Upper lobe of right lung (tissue), 1 donor: Measurements from ENCODE around the gene TESK2. TPM values are rescaled to one million over a fixed set of nuclear protein-coding genes. Genes with fewer than 3 reads are reported as not detected.
"Not testable (repeated sequence)": the region's sequence is repeated elsewhere in the genome, so short reads cannot be mapped to it uniquely, and the experiment has no call there.

Source experiments
- ATAC-seq: fragments of 200-7000 bp; cut with Tn5 transposase; one replicate; pipeline ENCODE4 v1.9.1; 2020; ENCODE audit warnings: mild to moderate bottlenecking, moderate library complexity
- DNase-seq: peaks from one replicate; pipeline ENCODE4 v3.0.0-alpha.2; 2020
- H3K27ac ChIP-seq: fragments of 200-600 bp; one replicate; pipeline ENCODE4 v1.8.0; 2022
- H3K27me3 ChIP-seq: fragments of 200-600 bp; one replicate; pipeline ENCODE4 v1.8.0; 2022; ENCODE audit warnings: mild to moderate bottlenecking
- H3K36me3 ChIP-seq: fragments of 200-600 bp; one replicate; pipeline ENCODE4 v1.8.0; 2022
- H3K4me1 ChIP-seq: fragments of 200-600 bp; one replicate; pipeline ENCODE4 v1.8.0; 2022
- H3K4me3 ChIP-seq: fragments of 200-600 bp; one replicate; pipeline ENCODE4 v1.8.0; 2022; ENCODE audit warnings: mild to moderate bottlenecking
- H3K9me3 ChIP-seq: fragments of 200-600 bp; one replicate; pipeline ENCODE4 v1.8.0; 2022
- CTCF ChIP-seq: fragments of 200-600 bp; IDR thresholded peaks from one replicate; pipeline ENCODE4 v1.8.0; 2022; ENCODE audit warnings: antibody characterized with exemption
- intact Hi-C: fragments of 100-400 bp; cut with DNase I; formaldehyde crosslinking; loops from one replicate; pipeline ENCODE4 v1.11.0; 2022
- total RNA-seq: library from RNA; stranded (reverse); fragmentation: NEBNext Ultra II Directional; extraction: Animal tissue kit (Norgen Biotek cat#: 25700); gene quantifications from one replicate; pipeline ENCODE4 v1.2.1, GENCODE V29; 2021
- donor health status: DM: no; HTN: yes; CAD: no; lungs with severe emphysema.

Gene TESK2
- total RNA-seq, 1 donor from 2014 or later: 8.4 TPM

DNA sequence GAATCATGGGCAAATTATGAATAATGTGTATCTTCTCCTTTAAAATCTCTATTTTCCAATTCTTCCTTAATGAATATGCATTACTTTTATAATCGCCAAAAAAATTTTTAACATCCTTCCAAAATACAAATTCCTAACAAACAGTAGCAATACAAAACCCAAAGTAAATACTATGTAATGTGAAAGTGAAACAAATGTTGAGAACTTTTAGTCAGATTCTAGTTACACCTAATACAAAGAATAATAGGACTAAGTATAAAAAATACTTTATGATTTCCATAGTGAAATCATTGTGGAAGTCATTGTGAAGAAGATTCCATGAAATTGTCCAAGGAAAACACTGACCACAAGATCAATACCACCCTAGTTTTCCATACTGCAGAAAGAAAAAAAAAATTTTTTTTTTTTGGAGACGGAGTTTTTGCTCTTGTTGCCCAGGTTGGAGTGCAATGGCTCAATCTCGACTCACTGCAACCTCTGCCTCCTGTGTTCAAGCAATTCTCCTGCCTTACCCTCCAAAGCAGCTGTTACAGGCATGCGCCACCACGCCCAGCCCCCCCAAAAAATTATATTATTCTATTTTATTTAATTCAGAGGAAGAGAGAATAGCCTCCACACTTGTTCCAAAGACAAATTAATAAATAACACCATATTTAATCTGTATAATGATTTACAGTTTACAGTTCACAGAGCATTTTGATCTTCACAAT is 11.8 kb downstream of the TESK2 start:
- Histone ChIP-seq H3K4me1 (no peaks in the 10 kb centered on the region), H3K27ac (no peak overlapping the region), H3K36me3 (no peaks in the 10 kb centered on the region), H3K4me3 (no peak overlapping the region), H3K27me3 (no peaks in the 10 kb centered on the region), H3K9me3 (no peaks in the 10 kb centered on the region)
- DNase-seq (no peak), ATAC-seq (no peak)
- TF ChIP-seq CTCF: no peak
- intact Hi-C loops: no loop called here

DNA sequence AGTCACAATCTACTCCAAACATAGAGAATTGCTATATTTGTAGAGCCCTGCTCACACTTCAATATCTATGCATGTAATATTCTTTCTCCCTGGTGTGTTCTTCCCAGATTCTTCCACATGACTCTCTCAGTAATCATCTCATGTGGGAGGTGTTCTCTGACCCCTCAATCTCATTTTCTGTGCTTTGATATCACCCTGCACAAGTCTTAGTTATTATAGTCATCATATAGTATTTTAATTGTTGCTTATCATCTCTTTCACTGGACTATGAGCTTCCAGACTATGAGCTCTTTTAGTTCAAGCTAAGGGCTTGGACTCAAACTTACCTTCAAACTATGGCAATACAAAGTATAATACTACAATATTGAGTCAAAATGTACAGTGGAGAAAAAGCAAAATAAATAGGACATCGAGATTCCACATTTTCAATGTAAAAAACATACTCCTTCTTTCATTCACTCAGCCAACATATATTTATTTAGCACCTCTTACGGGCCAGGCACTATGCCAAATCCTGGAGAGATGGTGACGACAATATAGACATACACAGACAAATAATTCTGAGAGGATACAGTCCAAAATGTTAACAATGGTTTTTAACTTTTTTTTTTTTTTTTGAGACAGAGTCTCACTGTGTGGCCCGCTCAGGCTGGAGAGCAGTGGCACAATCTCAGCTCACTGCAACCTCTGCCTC is 12.7 kb downstream of the TESK2 start:
- no peak for DNase-seq
- H3K4me1 ChIP-seq: no peaks in the 10 kb centered on the region
- no peak for TF ChIP-seq CTCF
- H3K27me3 ChIP-seq: no peaks in the 10 kb centered on the region
- no peaks in the 10 kb centered on the region for H3K36me3 ChIP-seq
- no peaks in the 10 kb centered on the region for H3K9me3 ChIP-seq
- intact Hi-C loops: no loop called here
- H3K4me3 ChIP-seq: no peak overlapping the region
- ATAC-seq: no peak
- H3K27ac ChIP-seq: no peak overlapping the region

GRCh38 chr1:45477646-45478045 is 13.3 kb downstream of the TESK2 start:
- no peaks in the 10 kb centered on the region for H3K9me3 ChIP-seq
- intact Hi-C loops: no loop called here
- H3K4me1 ChIP-seq: no peaks in the 10 kb centered on the region
- ATAC-seq: no peak
- TF ChIP-seq CTCF: no peak
- H3K27ac ChIP-seq: no peak overlapping the region
- DNase-seq: no peak
- no peaks in the 10 kb centered on the region for H3K27me3 ChIP-seq
- no peaks in the 10 kb centered on the region for H3K36me3 ChIP-seq
- H3K4me3 ChIP-seq: no peak overlapping the region

DNA sequence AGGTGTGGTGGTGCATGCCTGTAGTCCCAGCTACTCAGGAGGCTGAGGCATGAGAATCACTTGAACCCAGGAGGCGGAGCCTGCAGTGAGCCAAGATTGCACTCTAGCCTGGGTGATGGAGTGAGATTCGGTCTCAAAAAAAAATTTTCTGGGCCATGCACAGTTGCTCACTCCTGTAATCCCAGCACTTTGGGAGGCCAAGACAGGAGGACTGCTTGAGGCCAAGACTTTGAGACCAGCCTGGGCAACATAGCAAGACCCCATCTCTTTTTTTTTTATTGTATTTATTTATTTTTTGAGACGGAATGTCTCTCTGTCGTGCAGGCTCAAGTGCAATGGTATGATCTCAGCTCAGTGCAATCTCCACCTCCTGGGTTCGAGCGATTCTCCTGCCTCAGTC is 16.8 kb downstream of the TESK2 start:
- H3K4me1 ChIP-seq, H3K9me3 ChIP-seq, H3K4me3 ChIP-seq, H3K36me3 ChIP-seq, H3K27ac ChIP-seq, H3K27me3 ChIP-seq, ATAC-seq, intact Hi-C loops, DNase-seq: not testable (repeated sequence)

GRCh38 chr1:45473302-45473701 is 17.7 kb downstream of the TESK2 start:
- DNase-seq (no peak), ATAC-seq (no peak)
- intact Hi-C loops: no loop called here
- Histone ChIP-seq H3K27me3 (no peaks in the 10 kb centered on the region), H3K4me1 (no peaks in the 10 kb centered on the region), H3K36me3 (no peaks in the 10 kb centered on the region), H3K9me3 (no peaks in the 10 kb centered on the region), H3K27ac (no peak overlapping the region), H3K4me3 (no peak overlapping the region)
- no peak for TF ChIP-seq CTCF

DNA sequence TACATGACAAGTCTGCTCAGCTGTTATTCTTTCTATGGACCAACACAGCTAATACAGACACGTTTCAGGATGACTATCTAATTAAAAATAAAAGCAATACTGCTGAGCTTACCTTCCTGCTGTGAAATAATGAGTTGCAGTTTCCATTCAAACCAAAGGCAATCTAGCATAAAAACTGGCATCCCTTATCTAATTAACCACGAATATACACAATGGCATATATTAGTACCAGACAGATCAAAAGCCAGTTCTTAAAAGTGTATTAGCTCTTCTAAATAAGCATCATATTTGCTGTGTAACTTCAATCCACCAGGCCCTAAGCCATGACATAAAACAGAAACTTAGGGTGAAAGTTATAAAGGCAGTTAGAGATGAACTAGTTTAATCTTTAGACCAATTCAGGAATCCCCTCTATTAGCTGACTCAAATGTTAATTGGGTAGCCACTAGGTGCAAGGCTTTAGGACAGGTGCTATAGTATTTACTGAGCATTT is 20.6 kb downstream of the TESK2 start:
- Histone ChIP-seq H3K27ac (no peak overlapping the region), H3K27me3 (no peaks in the 10 kb centered on the region), H3K4me3 (no peak overlapping the region), H3K4me1 (no peaks in the 10 kb centered on the region), H3K36me3 (no peaks in the 10 kb centered on the region), H3K9me3 (no peaks in the 10 kb centered on the region)
- DNase-seq (no peak), ATAC-seq (no peak)
- TF ChIP-seq CTCF: no peak
- intact Hi-C loops: no loop called here

DNA sequence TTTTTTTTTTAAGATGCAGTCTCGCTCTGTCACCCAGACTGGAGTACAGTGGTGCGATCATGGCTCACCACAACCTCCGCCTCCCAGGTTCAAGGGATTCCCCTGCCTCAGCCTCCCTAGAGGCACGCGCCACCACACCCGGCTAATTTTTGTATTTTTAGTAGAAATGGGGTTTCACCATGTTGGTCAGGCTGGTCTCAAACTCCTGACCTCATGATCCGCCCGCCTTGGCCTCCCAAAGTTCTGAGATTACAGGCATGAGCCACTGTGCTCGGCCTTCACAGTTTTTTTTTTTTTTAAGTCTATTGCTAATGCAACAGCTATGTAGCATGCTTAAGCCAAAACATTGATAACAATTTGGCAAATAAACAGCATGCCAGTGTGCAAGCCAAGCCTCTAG is 23.6 kb downstream of the TESK2 start:
- DNase-seq, intact Hi-C loops, H3K9me3 ChIP-seq, H3K36me3 ChIP-seq, H3K27ac ChIP-seq, ATAC-seq, H3K4me3 ChIP-seq, H3K27me3 ChIP-seq, H3K4me1 ChIP-seq: not testable (repeated sequence)
